KBM-7 (cell line): Measurements from ENCODE around the gene COMT.

Source experiments
- DNase-seq: peaks from one replicate; pipeline ENCODE4 v3.0.0-alpha.2; 2015
- in situ Hi-C: fragments of 300-500 bp; cut with MboI; formaldehyde crosslinking; loops from 2 replicates; pipeline ENCODE4 v1.14.3; 2020; ENCODE audit warnings: low sequenced_read_pairs, low pct_unique_long_range_greater_than_20kb, mixed read lengths

Gene COMT

GRCh38 chr22:19962909-19963806, 21.6 kb downstream of the COMT start:
- in situ Hi-C loops = no loop called here
- no peak for DNase-seq

DNA sequence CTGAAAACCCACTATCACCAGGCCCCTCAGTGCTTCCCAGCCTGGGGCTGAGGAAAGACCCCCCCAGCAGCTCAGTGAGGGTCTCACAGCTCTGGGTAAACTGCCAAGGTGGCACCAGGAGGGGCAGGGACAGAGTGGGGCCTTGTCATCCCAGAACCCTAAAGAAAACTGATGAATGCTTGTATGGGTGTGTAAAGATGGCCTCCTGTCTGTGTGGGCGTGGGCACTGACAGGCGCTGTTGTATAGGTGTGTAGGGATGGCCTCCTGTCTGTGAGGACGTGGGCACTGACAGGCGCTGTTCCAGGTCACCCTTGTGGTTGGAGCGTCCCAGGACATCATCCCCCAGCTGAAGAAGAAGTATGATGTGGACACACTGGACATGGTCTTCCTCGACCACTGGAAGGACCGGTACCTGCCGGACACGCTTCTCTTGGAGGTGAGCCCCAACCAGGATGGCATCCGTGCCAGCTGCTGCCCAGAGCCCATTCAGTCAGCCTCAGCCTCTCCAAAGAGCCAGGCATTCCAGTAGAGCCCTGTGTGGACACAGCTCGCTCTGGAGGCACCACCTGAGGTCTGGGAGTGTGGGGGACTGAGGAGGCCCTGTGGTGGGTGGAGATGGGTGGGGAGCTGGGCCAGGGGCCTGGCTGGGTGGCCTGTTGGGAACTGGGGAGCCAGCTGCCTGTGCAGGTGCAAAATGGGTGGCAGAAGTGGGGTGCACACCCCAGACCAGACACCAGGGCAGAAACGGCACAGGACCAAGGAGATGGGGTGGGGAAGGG, 22.5 kb downstream of the COMT start:
- no peak for DNase-seq
- in situ Hi-C loops = no loop called here

- no peak for DNase-seq
- in situ Hi-C loops = no loop called here
Observed at GRCh38 chr22:19964701-19965386, 23.3 kb downstream of the COMT start.

DNA sequence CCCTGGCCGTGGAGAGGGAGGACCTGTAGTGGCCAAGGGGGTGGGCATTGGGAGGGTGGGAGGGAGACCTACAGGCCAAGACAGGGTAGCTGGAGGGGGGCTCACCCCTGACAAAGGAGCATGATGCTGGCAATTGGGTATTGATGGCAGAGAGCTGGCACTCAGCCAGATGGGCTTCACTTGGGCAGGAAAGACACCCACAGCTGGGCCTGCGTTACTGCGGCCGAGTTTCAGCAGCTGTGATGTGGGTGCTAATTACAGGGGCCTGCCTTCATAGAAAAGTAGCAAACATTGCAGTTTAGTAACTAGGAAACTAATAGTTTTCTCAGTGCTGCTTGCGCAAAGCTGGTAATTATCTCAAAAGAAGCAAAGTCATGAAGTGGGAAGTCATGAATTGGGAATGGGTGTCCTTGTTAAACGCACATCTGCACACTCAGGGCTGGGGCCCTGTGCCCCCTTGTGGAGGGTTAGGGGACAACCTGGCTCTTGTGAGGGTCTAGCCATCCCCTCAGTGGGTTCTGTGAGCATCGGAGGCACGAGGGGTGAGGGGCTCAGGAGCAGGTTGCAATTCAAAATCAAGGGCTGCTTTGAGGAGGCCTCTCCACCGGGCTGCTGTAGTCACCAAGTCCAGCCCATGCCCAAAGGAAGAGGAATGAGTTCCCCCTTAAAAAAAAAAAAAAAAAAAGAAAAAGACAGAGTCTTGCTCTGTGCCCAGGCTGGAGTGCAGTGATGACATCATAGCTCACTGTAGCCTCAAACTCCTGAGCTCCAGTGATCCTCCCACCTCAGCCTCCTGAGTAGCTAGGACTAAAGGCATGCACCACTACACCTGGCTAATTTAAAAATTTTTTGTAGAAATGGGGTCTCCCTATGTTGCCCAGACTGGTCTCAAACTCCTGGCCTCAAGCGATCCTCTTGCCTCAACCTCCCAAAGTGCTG, 24.5 kb downstream of the COMT start:
- in situ Hi-C loops = no loop called here
- DNase-seq = peak; percentile 53

GRCh38 chr22:19966908-19967750, 25.6 kb downstream of the COMT start:
- DNase-seq = no peak
- in situ Hi-C loops = no loop called here

DNA sequence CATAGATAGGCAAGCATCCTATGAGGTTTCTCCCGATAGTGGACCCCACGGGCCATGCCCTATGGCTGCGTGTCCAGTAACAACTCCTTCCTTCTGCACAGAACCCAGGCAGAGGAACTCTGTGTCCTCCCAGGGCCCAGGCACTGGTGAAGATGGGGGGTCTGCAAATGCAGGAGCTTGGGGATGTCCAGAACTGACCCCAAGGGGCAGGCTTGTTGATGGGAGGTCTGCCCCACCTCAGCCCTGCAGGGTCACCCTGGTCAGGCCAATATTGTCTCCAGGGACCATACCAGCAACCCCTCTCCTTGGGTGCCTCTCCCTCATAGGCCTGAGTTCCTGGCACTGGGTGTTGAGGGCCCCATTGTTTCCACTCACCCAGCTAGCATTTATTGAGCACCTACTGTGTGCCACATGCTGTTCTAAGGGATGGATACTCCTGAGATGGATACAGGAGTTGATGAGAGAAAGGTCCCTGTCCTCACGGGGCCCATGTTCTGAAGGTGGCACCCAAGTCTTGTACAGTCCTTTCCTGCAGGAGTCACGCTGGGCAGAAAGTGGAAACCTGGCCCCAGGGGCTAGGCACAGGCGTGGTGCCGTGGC, 26.4 kb downstream of the COMT start:
- DNase-seq = no peak
- in situ Hi-C loops = no loop called here

- no peak for DNase-seq
- in situ Hi-C loops = no loop called here
Observed at GRCh38 chr22:19968450-19968891, 26.9 kb downstream of the COMT start.

GRCh38 chr22:19969141-19969928, 27.8 kb downstream of the COMT start:
- no peak for DNase-seq
- in situ Hi-C loops = no loop called here

DNA sequence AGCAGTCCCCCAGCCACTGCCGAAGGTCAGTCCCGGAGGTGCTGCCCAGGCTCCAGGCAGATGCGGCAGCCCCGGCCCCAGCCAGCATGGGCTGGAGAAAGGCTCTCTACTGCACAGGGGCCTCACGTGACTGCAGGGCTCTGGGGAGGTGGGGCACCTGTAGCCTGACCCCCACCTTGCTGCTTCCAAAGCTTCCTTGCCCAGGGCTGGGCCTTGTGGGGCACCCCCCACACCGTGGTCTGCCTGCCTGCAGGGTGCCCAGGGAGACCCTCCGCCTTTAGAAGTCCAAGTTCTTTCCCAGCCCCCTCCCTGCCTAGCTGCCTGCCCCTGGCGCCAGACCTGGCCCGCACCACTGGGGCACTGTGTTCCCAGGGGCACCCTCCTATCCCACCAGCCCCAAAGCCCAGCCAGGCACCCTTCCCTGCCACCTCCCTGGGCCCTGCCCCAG, 28.5 kb downstream of the COMT start:
- no peak for DNase-seq
- in situ Hi-C loops = no loop called here

DNA sequence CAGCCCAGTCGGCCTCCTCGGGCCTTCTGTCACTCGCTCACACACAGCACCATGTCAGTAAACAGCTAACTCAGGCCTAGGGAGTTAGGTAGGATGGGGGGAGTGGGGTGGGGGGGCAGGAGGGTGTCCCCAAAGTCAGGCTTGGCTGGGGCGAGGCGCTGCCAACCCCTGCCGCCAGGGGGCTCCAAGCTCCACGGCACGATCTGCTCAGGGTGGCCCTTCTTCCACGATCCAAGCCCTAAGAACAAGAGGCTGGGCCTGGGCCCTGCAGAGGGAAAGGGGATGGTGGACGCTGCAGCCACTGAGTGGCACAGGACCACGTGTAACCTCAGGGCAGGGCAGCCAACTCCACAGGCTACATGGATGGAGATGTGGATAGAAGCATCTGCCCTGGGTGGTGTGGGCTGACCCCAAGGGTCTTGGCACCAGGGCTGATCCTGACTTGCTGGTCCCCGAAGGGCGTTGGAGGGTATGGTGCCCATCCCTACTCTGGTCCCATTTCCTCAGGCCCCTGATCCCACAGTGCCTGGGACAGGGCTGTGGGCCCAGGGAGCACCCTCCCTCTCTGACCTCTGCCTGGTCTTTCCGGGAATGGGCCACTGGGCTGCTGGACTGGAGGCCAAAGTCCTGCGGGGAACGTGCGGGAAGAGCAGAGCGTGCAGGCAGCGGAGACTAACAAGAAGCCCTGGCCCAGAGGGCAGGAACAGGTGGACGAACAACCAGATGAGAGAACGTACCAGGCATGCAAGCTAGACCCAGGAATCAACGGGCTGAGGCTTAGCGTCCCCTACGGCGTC, 29.1 kb downstream of the COMT start:
- peak; percentile 72 for DNase-seq
- in situ Hi-C loops = no loop called here

DNA sequence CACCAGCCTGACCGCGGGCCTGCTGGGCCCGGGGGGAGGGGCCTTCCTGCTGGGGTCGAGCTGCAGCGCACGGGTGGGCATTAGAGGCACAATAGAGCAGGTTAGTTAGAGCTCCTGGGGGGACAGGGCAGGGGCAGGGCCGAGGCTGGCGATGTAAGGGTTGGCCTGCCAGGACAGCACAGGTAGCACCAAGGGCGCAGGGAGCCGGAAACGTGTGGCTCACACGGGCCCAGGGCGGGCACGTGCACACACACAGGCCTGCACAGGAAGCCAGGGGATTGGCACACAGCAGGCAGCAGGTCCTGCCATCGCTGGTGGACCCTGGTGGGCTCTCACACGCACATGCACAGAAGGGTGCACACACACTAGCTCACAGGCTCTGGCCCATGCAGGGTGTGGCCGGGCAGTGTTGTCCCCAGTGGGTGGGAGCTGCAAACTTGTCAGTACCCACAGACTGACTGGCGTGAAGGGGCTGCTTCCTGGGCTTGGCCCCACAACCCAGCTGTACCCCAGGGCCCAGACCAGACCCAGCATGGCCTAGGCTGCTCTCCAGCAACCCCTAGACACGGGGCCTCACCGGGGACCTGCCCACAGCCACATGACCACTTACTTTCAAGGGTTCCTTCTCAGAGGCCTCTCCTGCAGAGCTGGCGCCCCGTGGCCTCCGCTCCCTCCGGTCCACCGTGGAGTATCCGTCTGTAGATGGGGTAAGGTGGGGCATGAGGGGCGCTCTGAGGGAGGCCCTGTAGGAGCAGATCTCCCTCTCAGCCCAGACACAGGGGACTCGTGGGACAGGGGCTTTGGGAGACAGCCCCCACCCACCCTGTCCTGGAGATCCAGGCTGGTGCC, 29.9 kb downstream of the COMT start:
- in situ Hi-C loops = no loop called here
- no peak for DNase-seq

DNA sequence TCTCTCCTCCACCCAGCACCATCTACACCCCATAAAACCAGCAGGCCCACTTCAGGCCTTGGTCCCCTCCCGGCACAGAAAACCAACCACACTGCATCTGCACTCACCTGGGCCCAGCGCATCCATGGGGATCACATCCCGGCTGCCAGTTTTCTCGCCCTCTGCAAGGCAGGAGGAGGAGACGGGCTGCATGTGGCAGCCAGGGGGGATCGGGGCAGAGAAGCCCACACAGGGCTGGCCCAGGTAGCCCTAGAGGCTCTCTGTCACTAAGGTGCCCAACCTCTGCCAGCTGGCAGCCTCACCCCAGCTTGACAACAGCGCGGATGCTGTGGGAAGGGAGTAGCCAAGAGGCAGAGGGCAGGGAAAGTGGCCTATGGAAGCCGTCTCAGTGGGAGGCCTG, 30.7 kb downstream of the COMT start:
- no peak for DNase-seq
- in situ Hi-C loops = no loop called here

DNA sequence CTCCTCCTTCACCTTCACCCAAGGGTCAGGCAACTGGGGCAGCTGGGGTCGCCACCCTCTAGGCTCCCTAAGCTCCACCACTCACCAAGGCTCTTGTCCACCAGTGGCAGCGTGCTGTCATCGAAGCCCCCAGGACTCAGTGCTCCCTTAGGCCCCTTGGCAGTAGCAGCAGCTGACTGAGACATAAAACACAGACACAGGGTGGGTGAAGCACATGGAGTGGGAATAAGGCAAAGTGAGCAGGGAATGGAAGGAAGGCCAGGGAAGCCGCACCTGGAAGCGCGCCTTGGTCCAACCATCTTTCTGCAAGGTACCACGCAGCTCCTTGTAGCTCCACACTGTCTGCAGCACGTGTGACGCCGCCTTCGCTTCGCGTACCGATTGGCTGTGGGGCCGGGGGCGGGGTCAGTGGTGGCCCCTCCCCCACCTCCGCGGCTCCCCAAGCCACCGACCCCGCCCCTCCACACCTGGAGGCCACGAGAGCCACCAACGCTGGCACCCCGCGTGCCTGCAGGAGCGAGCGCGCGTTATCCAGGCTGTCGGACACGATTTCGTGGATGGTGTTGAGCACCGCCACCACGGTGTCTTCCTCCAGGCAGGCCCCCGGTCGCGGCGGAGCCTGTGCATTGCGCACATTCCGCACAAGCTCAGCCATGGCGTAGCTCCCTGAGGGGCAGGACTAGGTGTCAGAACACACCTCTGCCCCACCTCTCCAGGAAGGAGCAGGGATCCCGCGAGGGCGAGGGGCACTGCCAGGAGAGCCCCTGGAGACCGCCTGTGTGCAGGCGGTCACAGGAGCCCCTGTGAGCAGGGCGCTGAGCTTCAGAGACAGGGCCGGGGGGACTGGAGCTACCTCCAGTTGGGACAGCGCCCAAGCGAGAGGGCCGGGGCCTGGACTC, 31.3 kb downstream of the COMT start:
- no peak for DNase-seq
- in situ Hi-C loops = no loop called here

DNA sequence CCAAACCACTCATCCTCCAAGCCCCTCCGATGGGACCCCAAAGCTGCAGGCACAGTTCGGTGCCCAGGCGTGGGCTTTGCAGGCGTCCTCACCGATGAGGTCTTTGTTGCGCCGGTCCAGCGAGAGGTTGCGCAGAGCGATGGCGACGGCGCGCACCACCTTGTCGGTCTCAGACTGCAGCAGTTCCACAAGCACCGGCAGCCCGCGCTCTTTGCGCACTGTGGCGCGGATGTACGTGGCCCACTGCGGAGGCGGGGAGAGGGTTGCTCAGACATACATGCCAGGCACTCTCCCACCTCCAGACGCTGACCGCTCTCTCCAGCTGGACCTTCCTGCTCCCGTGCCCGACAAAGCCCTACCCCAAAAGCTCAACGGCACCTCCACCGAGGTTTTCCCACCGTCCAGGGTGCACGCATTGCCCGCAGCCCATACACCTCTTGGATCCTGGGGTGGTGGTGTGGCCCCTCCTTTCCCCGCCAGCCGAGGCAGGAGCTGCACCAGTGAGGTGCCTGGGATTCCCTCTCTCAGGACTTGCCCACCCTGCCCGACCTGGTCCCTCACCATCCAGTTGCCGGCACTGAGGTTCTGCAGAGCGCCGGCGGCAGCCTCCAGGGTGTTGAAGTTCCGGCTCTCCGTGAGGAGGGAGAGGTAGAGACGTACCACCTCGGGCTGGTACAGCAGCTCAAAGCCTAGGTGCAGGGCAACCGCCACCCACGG, 32.1 kb downstream of the COMT start:
- DNase-seq = no peak
- in situ Hi-C loops = no loop called here
